Measurements from ENCODE around the gene RUSF1. TPM values are rescaled to one million over a fixed set of nuclear protein-coding genes. Genes with fewer than 3 reads are reported as not detected.
A peak's percentile ranks its signal among the peaks of the same experiment; 100 is the strongest.
"Not testable (repeated sequence)": the region's sequence is repeated elsewhere in the genome, so short reads cannot be mapped to it uniquely, and the experiment has no call there.

The RUSF1 gene
- 35.6 TPM for polyA plus RNA-seq (2013, experiment 1 of 2)
- 36.0 TPM for polyA plus RNA-seq (2013, experiment 2 of 2)

DNA sequence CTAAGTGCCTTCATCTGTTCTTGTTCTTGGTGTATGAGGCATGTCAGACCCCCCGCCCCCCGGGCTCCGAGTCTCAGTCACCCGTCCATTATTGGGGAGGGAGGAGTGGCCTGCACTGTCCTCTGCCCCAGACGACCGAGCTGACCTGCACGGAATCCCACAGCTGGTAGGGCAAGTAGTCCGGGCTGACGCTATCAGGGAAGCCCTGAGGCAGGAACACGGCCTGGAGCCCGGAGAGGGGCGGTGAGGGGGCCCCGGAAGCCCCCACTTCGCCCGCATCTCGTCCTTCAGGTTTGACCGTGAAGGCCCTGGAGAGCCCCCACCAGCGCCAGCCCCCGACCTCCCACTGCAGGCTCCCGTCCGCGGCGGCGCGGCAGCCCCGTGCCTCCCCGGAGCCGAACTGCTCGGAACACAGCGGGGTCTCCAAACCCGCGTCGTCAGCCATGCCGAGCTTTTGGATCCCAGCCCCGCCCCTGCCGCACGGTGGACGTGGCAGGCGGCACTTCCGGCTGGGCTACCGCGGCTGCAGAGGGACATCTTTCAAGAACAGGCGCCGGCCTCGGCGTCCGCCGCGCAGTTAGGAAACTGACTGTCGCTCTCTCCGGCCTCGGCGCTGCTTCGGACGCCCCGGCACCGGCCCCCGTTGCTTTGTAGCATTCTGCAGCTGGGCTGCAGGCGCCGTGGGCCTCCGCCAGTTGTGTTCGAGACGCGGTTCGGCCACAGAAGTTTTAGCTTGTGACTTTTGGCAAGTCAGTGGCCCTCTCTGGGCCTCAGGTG lies at the start of gene RUSF1:
Gene RUSF1, minus strand, starts transcription at position 463 of the 777 bp plus-strand sequence. Its CDS starts 18 bp downstream, at position 445.
- H3K9ac ChIP-seq (ENCODE audit: low read depth, low read length, poor library complexity) = peak within 1 kb of the TSS; percentile 97
- H2BK5ac ChIP-seq (ENCODE audit: low read length) = peak within 1 kb of the TSS; percentile 83
- H3K36me3 ChIP-seq (replicated peaks in 1 of 2; ENCODE audit: control insufficient read depth in 2 of 2, insufficient read depth in 2 of 2, low read length in 2 of 2) = peaks cover 0 to 21% of the 10 kb centered on the region in 2 donors
- H3K27me3 ChIP-seq (ENCODE audit: control insufficient read depth in 3 of 3, insufficient read depth in 3 of 3, low read depth in 1 of 3, low read length in 3 of 3) = no peaks in the 10 kb centered on the region
- no peak within 1 kb of the TSS for H2BK15ac ChIP-seq (ENCODE audit: low read length)
- peak within 1 kb of the TSS; percentile 94 for H3K23ac ChIP-seq (ENCODE audit: low read depth, low read length, poor library complexity)
- H2AFZ ChIP-seq (ENCODE audit: low read length) = peak within 1 kb of the TSS; percentile 97
- no peak within 1 kb of the TSS for H2BK120ac ChIP-seq (ENCODE audit: low read depth, low read length)
- no peak within 1 kb of the TSS for H3K4ac ChIP-seq (ENCODE audit: low read length)
- H3K9me3 ChIP-seq (replicated peaks in 1 of 2; ENCODE audit: control insufficient read depth in 2 of 2, insufficient read depth in 1 of 2, low read depth in 1 of 2, low read length in 2 of 2) = peaks cover 0 to 7% of the 10 kb centered on the region in 2 donors
- peaks cover 2 to 10% of the 10 kb centered on the region in 2 donors for H3K4me1 ChIP-seq (ENCODE audit: control insufficient read depth in 2 of 2, insufficient read depth in 1 of 2, low read depth in 1 of 2, low read length in 2 of 2)
- H2BK12ac ChIP-seq (ENCODE audit: low read length) = no peak within 1 kb of the TSS
- peak; percentile 85 for DNase-seq (ENCODE audit: low spot score)
- peak within 1 kb of the TSS; percentile 66 for H3K27ac ChIP-seq (replicated peaks; ENCODE audit: low read length)
- H3K18ac ChIP-seq (ENCODE audit: low read length) = peak within 1 kb of the TSS; percentile 97
- no peak within 1 kb of the TSS for H4K91ac ChIP-seq (ENCODE audit: low read depth, low read length, poor library complexity)
- no CpG with 5 or more reads among the region's 65 CpGs for WGBS, 2 donors (ENCODE audit: extremely low coverage in 2 of 2, insufficient read length in 2 of 2, insufficient replicate concordance in 1 of 2)
- peak within 1 kb of the TSS; percentile 75 for H3K14ac ChIP-seq (ENCODE audit: low read length)
- H3K79me1 ChIP-seq (ENCODE audit: low read depth, low read length) = no peaks in the 10 kb centered on the region
- H3K4me3 ChIP-seq (ENCODE audit: low read length in 2 of 2) = peak within 1 kb of the TSS; percentile 97 to 98
- H2AK5ac ChIP-seq (ENCODE audit: low read depth, low read length) = peak within 1 kb of the TSS; percentile 48
- H4K8ac ChIP-seq (ENCODE audit: low read depth, low read length) = no peak within 1 kb of the TSS
- peak within 1 kb of the TSS; percentile 81 for H3K4me2 ChIP-seq (ENCODE audit: insufficient read depth, low read length, poor library complexity, severe bottlenecking)

DNA sequence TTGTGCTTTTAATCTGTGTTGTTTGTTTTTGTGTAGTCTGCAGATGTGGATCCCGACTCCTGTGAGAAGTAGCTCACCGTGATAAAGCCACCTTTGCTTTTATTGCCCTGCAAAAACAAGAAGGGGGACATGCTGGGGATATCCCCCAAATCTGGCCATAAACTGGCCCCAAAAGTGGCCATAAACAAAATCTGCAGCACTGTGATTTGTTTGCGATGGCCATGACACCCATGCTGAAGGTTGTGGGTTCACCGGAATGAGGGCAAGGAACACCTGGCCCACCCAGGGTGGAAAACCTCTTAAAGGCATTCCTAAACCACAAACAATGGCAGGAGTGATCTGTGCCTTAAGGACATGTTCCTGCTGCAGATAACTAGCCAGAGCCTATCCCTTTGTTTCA lies 34.6 kb upstream of the RUSF1 start:
- Histone ChIP-seq H2BK12ac (ENCODE audit: low read length) (no peak overlapping the region), H3K27me3 (ENCODE audit: control insufficient read depth in 3 of 3, insufficient read depth in 3 of 3, low read depth in 1 of 3, low read length in 3 of 3) (peaks cover 0 to 4% (median 0%) of the 10 kb centered on the region in 3 experiments), H3K4me2 (ENCODE audit: insufficient read depth, low read length, poor library complexity, severe bottlenecking) (no peak overlapping the region), H3K4me1 (ENCODE audit: control insufficient read depth in 2 of 2, insufficient read depth in 1 of 2, low read depth in 1 of 2, low read length in 2 of 2) (no peaks in the 10 kb centered on the region), H2BK120ac (ENCODE audit: low read depth, low read length) (no peak overlapping the region), H3K23ac (ENCODE audit: low read depth, low read length, poor library complexity) (no peak overlapping the region), H3K36me3 (replicated peaks in 1 of 2; ENCODE audit: control insufficient read depth in 2 of 2, insufficient read depth in 2 of 2, low read length in 2 of 2) (no peaks in the 10 kb centered on the region), H3K79me1 (ENCODE audit: low read depth, low read length) (no peaks in the 10 kb centered on the region), H4K91ac (ENCODE audit: low read depth, low read length, poor library complexity) (no peak overlapping the region), H3K4ac (ENCODE audit: low read length) (no peak overlapping the region), H3K18ac (ENCODE audit: low read length) (no peak overlapping the region), H3K27ac (replicated peaks; ENCODE audit: low read length) (no peak overlapping the region), H2BK5ac (ENCODE audit: low read length) (no peak overlapping the region), H2AK5ac (ENCODE audit: low read depth, low read length) (no peak overlapping the region), H2AFZ (ENCODE audit: low read length) (no peak overlapping the region), H4K8ac (ENCODE audit: low read depth, low read length) (no peak overlapping the region), H3K9ac (ENCODE audit: low read depth, low read length, poor library complexity) (no peak overlapping the region), H2BK15ac (ENCODE audit: low read length) (no peak overlapping the region), H3K9me3 (replicated peaks in 1 of 2; ENCODE audit: control insufficient read depth in 2 of 2, insufficient read depth in 1 of 2, low read depth in 1 of 2, low read length in 2 of 2) (peaks cover 2 to 13% of the 10 kb centered on the region in 2 donors), H3K4me3 (ENCODE audit: low read length in 2 of 2) (no peak overlapping the region), H3K14ac (ENCODE audit: low read length) (no peak overlapping the region)
- DNase-seq (ENCODE audit: low spot score) = no peak
- WGBS, 2 donors (ENCODE audit: extremely low coverage in 2 of 2, insufficient read length in 2 of 2, insufficient replicate concordance in 1 of 2) = no CpG with 5 or more reads among the region's 4 CpGs

DNA sequence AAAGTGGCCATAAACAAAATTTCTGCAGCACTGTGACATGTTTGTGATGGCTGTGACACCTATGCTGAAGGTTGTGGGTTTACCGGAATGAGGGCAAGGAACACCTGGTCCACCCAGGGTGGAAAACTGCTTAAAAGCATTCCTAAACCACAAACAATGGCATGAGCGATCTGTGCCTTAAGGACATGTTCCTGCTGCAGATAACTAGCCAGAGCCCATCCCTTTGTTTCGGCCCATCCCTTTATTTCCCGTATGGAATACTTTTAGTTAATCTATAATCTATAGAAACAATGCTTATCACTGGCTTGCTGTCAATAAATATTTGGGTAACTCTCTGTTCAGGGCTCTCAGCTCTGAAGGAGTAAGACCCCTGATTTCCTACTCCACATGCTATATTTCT lies 31.6 kb upstream of the RUSF1 start:
- not testable (repeated sequence) for H2BK120ac ChIP-seq (ENCODE audit: low read depth, low read length); H3K36me3 ChIP-seq (replicated peaks in 1 of 2; ENCODE audit: control insufficient read depth in 2 of 2, insufficient read depth in 2 of 2, low read length in 2 of 2); H3K27ac ChIP-seq (replicated peaks; ENCODE audit: low read length); H3K4me2 ChIP-seq (ENCODE audit: insufficient read depth, low read length, poor library complexity, severe bottlenecking); H3K23ac ChIP-seq (ENCODE audit: low read depth, low read length, poor library complexity); H2AFZ ChIP-seq (ENCODE audit: low read length); H2BK12ac ChIP-seq (ENCODE audit: low read length); H3K4me1 ChIP-seq (ENCODE audit: control insufficient read depth in 2 of 2, insufficient read depth in 1 of 2, low read depth in 1 of 2, low read length in 2 of 2); H3K4ac ChIP-seq (ENCODE audit: low read length); H3K79me1 ChIP-seq (ENCODE audit: low read depth, low read length); H4K8ac ChIP-seq (ENCODE audit: low read depth, low read length); H3K4me3 ChIP-seq (ENCODE audit: low read length in 2 of 2); H3K18ac ChIP-seq (ENCODE audit: low read length); H3K9ac ChIP-seq (ENCODE audit: low read depth, low read length, poor library complexity); H4K91ac ChIP-seq (ENCODE audit: low read depth, low read length, poor library complexity); DNase-seq (ENCODE audit: low spot score); H2BK15ac ChIP-seq (ENCODE audit: low read length); H2BK5ac ChIP-seq (ENCODE audit: low read length); H2AK5ac ChIP-seq (ENCODE audit: low read depth, low read length); H3K14ac ChIP-seq (ENCODE audit: low read length)
- Histone ChIP-seq H3K9me3 (replicated peaks in 1 of 2; ENCODE audit: control insufficient read depth in 2 of 2, insufficient read depth in 1 of 2, low read depth in 1 of 2, low read length in 2 of 2) (peaks cover 0 to 13% of the 10 kb centered on the region in 2 donors), H3K27me3 (ENCODE audit: control insufficient read depth in 3 of 3, insufficient read depth in 3 of 3, low read depth in 1 of 3, low read length in 3 of 3) (peaks cover 0 to 12% (median 0%) of the 10 kb centered on the region in 3 experiments)
- no CpG with 5 or more reads among the region's 4 CpGs for WGBS, 2 donors (ENCODE audit: extremely low coverage in 2 of 2, insufficient read length in 2 of 2, insufficient replicate concordance in 1 of 2)

DNA sequence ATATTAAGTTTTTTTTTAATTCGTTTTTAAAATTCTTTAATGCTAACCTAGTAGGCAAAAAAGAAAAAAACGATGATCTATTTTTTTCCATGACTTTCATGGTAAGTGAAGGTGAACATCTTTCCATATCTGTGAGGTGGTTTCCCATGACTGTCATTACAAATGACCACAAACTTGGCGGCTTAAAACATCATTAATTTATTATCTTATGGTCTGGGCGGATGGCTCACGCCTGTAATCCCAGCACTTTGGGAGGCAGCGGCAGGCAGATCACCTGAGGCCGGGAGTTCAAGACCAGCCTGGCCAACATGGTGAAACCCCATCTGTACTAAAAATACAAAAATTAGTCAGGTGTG lies 30.0 kb upstream of the RUSF1 start:
- H3K18ac ChIP-seq (ENCODE audit: low read length); H3K27ac ChIP-seq (replicated peaks; ENCODE audit: low read length); H2BK12ac ChIP-seq (ENCODE audit: low read length); H2BK5ac ChIP-seq (ENCODE audit: low read length); H3K4ac ChIP-seq (ENCODE audit: low read length); H3K14ac ChIP-seq (ENCODE audit: low read length); DNase-seq (ENCODE audit: low spot score); H3K4me3 ChIP-seq (ENCODE audit: low read length in 2 of 2); H3K9ac ChIP-seq (ENCODE audit: low read depth, low read length, poor library complexity); H2AK5ac ChIP-seq (ENCODE audit: low read depth, low read length); H3K23ac ChIP-seq (ENCODE audit: low read depth, low read length, poor library complexity); H4K91ac ChIP-seq (ENCODE audit: low read depth, low read length, poor library complexity); H3K79me1 ChIP-seq (ENCODE audit: low read depth, low read length); H3K4me1 ChIP-seq (ENCODE audit: control insufficient read depth in 2 of 2, insufficient read depth in 1 of 2, low read depth in 1 of 2, low read length in 2 of 2); H2BK15ac ChIP-seq (ENCODE audit: low read length); H3K4me2 ChIP-seq (ENCODE audit: insufficient read depth, low read length, poor library complexity, severe bottlenecking); H2BK120ac ChIP-seq (ENCODE audit: low read depth, low read length); H4K8ac ChIP-seq (ENCODE audit: low read depth, low read length); H3K36me3 ChIP-seq (replicated peaks in 1 of 2; ENCODE audit: control insufficient read depth in 2 of 2, insufficient read depth in 2 of 2, low read length in 2 of 2); H2AFZ ChIP-seq (ENCODE audit: low read length): not testable (repeated sequence)
- Histone ChIP-seq H3K27me3 (ENCODE audit: control insufficient read depth in 3 of 3, insufficient read depth in 3 of 3, low read depth in 1 of 3, low read length in 3 of 3) (peaks cover 0 to 13% (median 0%) of the 10 kb centered on the region in 3 experiments), H3K9me3 (replicated peaks in 1 of 2; ENCODE audit: control insufficient read depth in 2 of 2, insufficient read depth in 1 of 2, low read depth in 1 of 2, low read length in 2 of 2) (peaks cover 0 to 13% of the 10 kb centered on the region in 2 donors)
- no CpG with 5 or more reads among the region's 7 CpGs for WGBS, 2 donors (ENCODE audit: extremely low coverage in 2 of 2, insufficient read length in 2 of 2, insufficient replicate concordance in 1 of 2)

All from neuronal stem cell (in vitro differentiated cells).